WTC11 (cell line): ENCODE results near the gene NCSTN. TPM values are rescaled to one million over a fixed set of nuclear protein-coding genes. Genes with fewer than 3 reads are reported as not detected.
A peak's percentile ranks its signal among the peaks of the same experiment; 100 is the strongest.

Source experiments
- ATAC-seq: fragments of 200-7000 bp; cut with Tn5 transposase; 2 replicates; pipeline ENCODE4 v1.10.0; 2021; ENCODE audit warnings: mild to moderate bottlenecking, moderate library complexity
- CTCF ChIA-PET: fragments of 300-600 bp; sonication (Branson Sonifier 250); formaldehyde crosslinking; loops from one replicate; lab custom pipeline; 2021; ENCODE audit warnings: antibody characterized with exemption; lab: Charles Lee
- POLR2A ChIA-PET: fragments of 350-600 bp; sonication (Branson Sonifier 250); formaldehyde crosslinking; loops from one replicate; lab custom pipeline; 2021; ENCODE audit warnings: antibody characterized with exemption; lab: Charles Lee
- DNase-seq: peaks from one replicate; pipeline ENCODE4 v3.0.0; 2021; ENCODE audit warnings: low spot score
- H3K27ac Mint-ChIP-seq: 2 replicates; pipeline ENCODE4 v1.8.0; 2021; ENCODE audit warnings: mixed read lengths
- H3K27me3 Mint-ChIP-seq: 2 replicates; pipeline ENCODE4 v1.8.0; 2021; ENCODE audit warnings: low read depth, mild to moderate bottlenecking, moderate library complexity, mixed read lengths
- H3K36me3 Mint-ChIP-seq: 2 replicates; pipeline ENCODE4 v1.8.0; 2021; ENCODE audit warnings: mixed read lengths
- H3K4me1 Mint-ChIP-seq: 2 replicates; pipeline ENCODE4 v1.8.0; 2022; ENCODE audit warnings: mixed read lengths
- H3K4me3 Mint-ChIP-seq: 2 replicates; pipeline ENCODE4 v1.8.0; 2021; ENCODE audit warnings: mild to moderate bottlenecking, moderate library complexity, mixed read lengths
- H3K9me3 Mint-ChIP-seq: 2 replicates; pipeline ENCODE4 v1.8.0; 2021; ENCODE audit warnings: mixed read lengths
- AFF4 ChIP-seq: sonication (generic); formaldehyde crosslinking; IDR thresholded peaks from 2 replicates; pipeline ENCODE4 v1.8.1; 2023; ENCODE audit warnings: mild to moderate bottlenecking, missing genetic modification reagents, borderline replicate concordance
- ATF2 ChIP-seq: sonication (generic); formaldehyde crosslinking; IDR thresholded peaks from 2 replicates; pipeline ENCODE4 v1.8.1; 2022; ENCODE audit warnings: low read depth, missing genetic modification reagents, borderline replicate concordance
- ATF6 ChIP-seq: sonication (generic); formaldehyde crosslinking; IDR thresholded peaks from 2 replicates; pipeline ENCODE4 v1.8.1; 2023; ENCODE audit warnings: mild to moderate bottlenecking, missing genetic modification reagents
- E2F4 ChIP-seq: sonication (generic); formaldehyde crosslinking; IDR thresholded peaks from 2 replicates; pipeline ENCODE4 v1.8.1; 2022; ENCODE audit warnings: low read depth, mild to moderate bottlenecking, moderate library complexity, missing genetic modification reagents, borderline replicate concordance
- ETV6 ChIP-seq: sonication (generic); formaldehyde crosslinking; IDR thresholded peaks from 2 replicates; pipeline ENCODE4 v1.8.1; 2022; ENCODE audit warnings: mild to moderate bottlenecking, missing genetic modification reagents
- FOXJ3 ChIP-seq: sonication (generic); formaldehyde crosslinking; IDR thresholded peaks from 2 replicates; pipeline ENCODE4 v1.9.0; 2021; ENCODE audit warnings: missing genetic modification reagents, mild to moderate bottlenecking, borderline replicate concordance
- FOXP1 ChIP-seq: sonication (generic); formaldehyde crosslinking; IDR thresholded peaks from 2 replicates; pipeline ENCODE4 v1.8.0; 2022; ENCODE audit warnings: missing genetic modification reagents, mild to moderate bottlenecking, moderate library complexity, borderline replicate concordance
- FOXP4 ChIP-seq: sonication (generic); formaldehyde crosslinking; IDR thresholded peaks from 2 replicates; pipeline ENCODE4 v1.8.0; 2022; ENCODE audit warnings: mild to moderate bottlenecking, missing genetic modification reagents
- GTF2I ChIP-seq: fragments of 250-450 bp; sonication (Bioruptor Pico); conservative IDR thresholded peaks from 2 replicates; pipeline ENCODE4 v1.4.0; 2021; ENCODE audit warnings: mild to moderate bottlenecking
- JUN ChIP-seq: sonication (generic); formaldehyde crosslinking; IDR thresholded peaks from 2 replicates; pipeline ENCODE4 v1.8.0; 2023; ENCODE audit warnings: mild to moderate bottlenecking, missing genetic modification reagents
- KAT7 ChIP-seq: sonication (generic); formaldehyde crosslinking; IDR thresholded peaks from 2 replicates; pipeline ENCODE4 v1.8.1; 2023; ENCODE audit warnings: missing genetic modification reagents, mild to moderate bottlenecking, borderline replicate concordance
- STAT6 ChIP-seq: sonication (generic); formaldehyde crosslinking; conservative IDR thresholded peaks from 2 replicates; pipeline ENCODE4 v1.8.1; 2023; ENCODE audit warnings: mild to moderate bottlenecking, low read depth, missing genetic modification reagents, moderate library complexity
- TCF7 ChIP-seq: sonication (generic); formaldehyde crosslinking; IDR thresholded peaks from 2 replicates; pipeline ENCODE4 v1.8.0; 2022; ENCODE audit warnings: mild to moderate bottlenecking, low read depth, missing genetic modification reagents, moderate library complexity
- USF2 ChIP-seq: sonication (generic); formaldehyde crosslinking; IDR thresholded peaks from 2 replicates; pipeline ENCODE4 v1.8.1; 2023; ENCODE audit warnings: mild to moderate bottlenecking, missing genetic modification reagents, moderate library complexity
- ZBTB21 ChIP-seq: sonication (generic); formaldehyde crosslinking; IDR thresholded peaks from 2 replicates; pipeline ENCODE4 v1.8.1; 2023; ENCODE audit warnings: mild to moderate bottlenecking, missing genetic modification reagents, borderline replicate concordance
- ZNF121 ChIP-seq: sonication (generic); formaldehyde crosslinking; IDR thresholded peaks from 2 replicates; pipeline ENCODE4 v1.8.0; 2023; ENCODE audit warnings: missing genetic modification reagents
- ZNF219 ChIP-seq: sonication (generic); formaldehyde crosslinking; IDR thresholded peaks from 2 replicates; pipeline ENCODE4 v1.8.0; 2023; ENCODE audit warnings: missing genetic modification reagents, mild to moderate bottlenecking, borderline replicate concordance
- ZNF232 ChIP-seq: sonication (generic); formaldehyde crosslinking; IDR thresholded peaks from 2 replicates; pipeline ENCODE4 v1.8.0; 2022; ENCODE audit warnings: mild to moderate bottlenecking, missing genetic modification reagents
- ZNF317 ChIP-seq: sonication (generic); formaldehyde crosslinking; IDR thresholded peaks from 2 replicates; pipeline ENCODE4 v1.8.1; 2023; ENCODE audit warnings: low read depth, mild to moderate bottlenecking, moderate library complexity, missing genetic modification reagents, borderline replicate concordance
- total RNA-seq: library from RNA; stranded (reverse); gene quantifications from 3 replicates; pipeline ENCODE4 v1.2.3, GENCODE V29; 2021

The NCSTN gene
- total RNA-seq, 1 experiment from 2014 or later: 72.7 TPM

- ChIA-PET POLR2A (interaction anchor here (1.0 to 2.0 kb wide), 4 partner anchors 9 to 47 kb away, joined by 3 to 14 read pairs (median 6); no protein-coding TSS in a partner anchor), CTCF (interaction anchor here (0.9 to 9.3 kb wide), 9 partner anchors 9 to 194 kb away, joined by 3 to 108 read pairs (median 7); partner anchors contain the start of gene PEX19)
- Mint-ChIP-seq H3K4me3 (no peak overlapping the region), H3K36me3 (peaks cover 15% of the 10 kb centered on the region), H3K4me1 (peaks cover 44% of the 10 kb centered on the region), H3K9me3 (no peaks in the 10 kb centered on the region), H3K27me3 (no peaks in the 10 kb centered on the region), H3K27ac (no peak overlapping the region)
- TF ChIP-seq FOXJ3 (CRISPR knock-in tag) (no peak), ZNF317 (no peak), ZNF219 (CRISPR knock-in tag) (no peak), ZNF121 (CRISPR knock-in tag) (no peak), TCF7 (CRISPR knock-in tag) (no peak), GTF2I (CRISPR knock-in tag) (no peak), STAT6 (no peak), ZNF232 (CRISPR knock-in tag) (no peak), ATF2 (CRISPR knock-in tag) (no peak), E2F4 (no peak)
- DNase-seq (no peak), ATAC-seq (peak; percentile 6; the same call in 1 of the 2 replicates)
Measured at GRCh38 chr1:160363010-160363409, 19.8 kb downstream of the NCSTN start.

GRCh38 chr1:160363951-160364735 lies 21.0 kb downstream of the NCSTN start:
- Mint-ChIP-seq H3K27me3 (no peaks in the 10 kb centered on the region), H3K9me3 (no peaks in the 10 kb centered on the region), H3K36me3 (peaks cover 8% of the 10 kb centered on the region), H3K4me3 (no peak overlapping the region), H3K27ac (peak overlapping the region; percentile 17; the same call in 1 of the 2 replicates), H3K4me1 (peaks cover 44% of the 10 kb centered on the region)
- POLR2A ChIA-PET: interaction anchor here (0.8 to 1.1 kb wide), 2 partner anchors 13 to 46 kb away, joined by 3 read pairs; no protein-coding TSS in a partner anchor
- ATAC-seq: no peak
- no peak for DNase-seq
- CTCF ChIA-PET: interaction anchor here (0.8 to 9.3 kb wide), 5 partner anchors 8 to 72 kb away, joined by 3 to 108 read pairs (median 3); no protein-coding TSS in a partner anchor
- TF ChIP-seq ZNF121 (CRISPR knock-in tag) (no peak), AFF4 (CRISPR knock-in tag) (no peak), USF2 (no peak), ATF6 (CRISPR knock-in tag) (no peak), KAT7 (CRISPR knock-in tag) (no peak), FOXP4 (CRISPR knock-in tag) (no peak), JUN (CRISPR knock-in tag) (no peak), FOXP1 (CRISPR knock-in tag) (no peak), ETV6 (CRISPR knock-in tag) (no peak), ZBTB21 (CRISPR knock-in tag) (no peak)
